Subcutaneous abdominal adipose tissue (tissue), 5 donors: ENCODE results near the gene NPLOC4.

Experiments
- H3K27ac ChIP-seq: one replicate; pipeline ENCODE4 v1.7.0; 2013; ENCODE audit warnings: low read depth, mild to moderate bottlenecking, inconsistent platforms, low read length, moderate library complexity
- H3K27me3 ChIP-seq, 5 donors: one replicate each; pipeline ENCODE4 v1.7.0; 2013; ENCODE audit warnings: low read length in 5 of 5, inconsistent platforms in 1 of 5; ENCODE audit not compliant: control insufficient read depth in 5 of 5, insufficient read depth in 4 of 5
- H3K36me3 ChIP-seq, 5 donors: one replicate each; pipeline ENCODE4 v1.7.0; 2013; ENCODE audit warnings: low read length in 5 of 5; ENCODE audit not compliant: control insufficient read depth in 5 of 5, insufficient read depth in 5 of 5
- H3K4me1 ChIP-seq, 5 donors: one replicate each; pipeline ENCODE4 v1.7.0; 2013; ENCODE audit warnings: low read length in 5 of 5, mild to moderate bottlenecking in 3 of 5, moderate library complexity in 1 of 5; ENCODE audit not compliant: control insufficient read depth in 5 of 5, insufficient read depth in 5 of 5
- H3K4me3 ChIP-seq, 5 donors: one replicate each; pipeline ENCODE4 v1.7.0; 2013; ENCODE audit warnings: low read length in 5 of 5, low read depth in 1 of 5
- H3K9ac ChIP-seq, 5 donors: one replicate each; pipeline ENCODE4 v1.7.0; 2013; ENCODE audit warnings: low read length in 5 of 5, mild to moderate bottlenecking in 4 of 5, moderate library complexity in 3 of 5
- H3K9me3 ChIP-seq, 5 donors: one replicate each; pipeline ENCODE4 v1.7.0; 2013; ENCODE audit warnings: low read length in 5 of 5; ENCODE audit not compliant: control insufficient read depth in 5 of 5
- donor health status: healthy.
- donor health status: healthy.
- donor health status: healthy.
- donor health status: healthy.
- donor health status: healthy.

Gene NPLOC4

GRCh38 chr17:81612172-81612970, 24.5 kb downstream of the NPLOC4 start:
- H3K27ac ChIP-seq = no peak overlapping the region
- H3K27me3 ChIP-seq = no peaks in the 10 kb centered on the region
- no peak overlapping the region for H3K4me3 ChIP-seq
- H3K9ac ChIP-seq = no peak overlapping the region
- H3K9me3 ChIP-seq = no peaks in the 10 kb centered on the region
- peaks cover 5 to 52% (median 43%) of the 10 kb centered on the region in 5 donors for H3K4me1 ChIP-seq
- H3K36me3 ChIP-seq = peaks cover 4 to 72% (median 58%) of the 10 kb centered on the region in 5 donors

- Histone ChIP-seq H3K27me3 (no peaks in the 10 kb centered on the region), H3K4me3 (no peak overlapping the region), H3K27ac (peak overlapping the region; percentile 41), H3K36me3 (peaks cover 5 to 79% (median 63%) of the 10 kb centered on the region in 5 donors), H3K9me3 (no peaks in the 10 kb centered on the region), H3K9ac (peak overlapping the region in 1 of 5 donors; percentile 6), H3K4me1 (peaks cover 5 to 42% (median 32%) of the 10 kb centered on the region in 5 donors)
These were observed 27.2 kb downstream of the NPLOC4 start for GRCh38 chr17:81609541-81610311.

DNA sequence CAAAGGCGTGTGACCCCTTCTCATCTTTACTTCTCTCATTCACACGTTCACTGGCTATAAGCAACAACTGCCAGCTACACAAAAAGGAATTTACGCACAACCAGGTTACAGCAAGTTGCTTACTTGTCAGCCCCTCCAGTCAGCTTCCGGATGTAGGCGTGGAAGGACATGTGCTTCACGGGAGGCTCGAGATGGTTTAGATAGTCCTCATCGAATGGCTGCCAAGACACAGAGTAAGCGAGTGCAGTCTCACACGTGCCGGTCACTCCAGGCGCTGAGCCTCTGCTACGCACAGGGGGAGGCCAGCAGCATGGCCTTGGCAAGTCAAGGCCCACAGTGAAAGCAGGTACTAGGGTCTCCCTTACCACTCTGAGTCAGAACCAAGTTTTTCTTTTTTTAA, 28.3 kb downstream of the NPLOC4 start:
- Histone ChIP-seq H3K27ac (peak overlapping the region; percentile 41), H3K9me3 (no peaks in the 10 kb centered on the region), H3K4me3 (no peak overlapping the region), H3K4me1 (peaks cover 2 to 31% (median 21%) of the 10 kb centered on the region in 5 donors), H3K36me3 (peaks cover 10 to 85% (median 71%) of the 10 kb centered on the region in 5 donors), H3K9ac (no peak overlapping the region), H3K27me3 (no peaks in the 10 kb centered on the region)

- peaks cover 12 to 85% (median 68%) of the 10 kb centered on the region in 5 donors for H3K36me3 ChIP-seq
- no peak overlapping the region for H3K27ac ChIP-seq
- H3K9me3 ChIP-seq = no peaks in the 10 kb centered on the region
- no peak overlapping the region for H3K4me3 ChIP-seq
- no peaks in the 10 kb centered on the region for H3K27me3 ChIP-seq
- peaks cover 0 to 27% (median 21%) of the 10 kb centered on the region in 5 donors for H3K4me1 ChIP-seq
- peak overlapping the region in 1 of 5 donors; percentile 13 for H3K9ac ChIP-seq
These were observed 28.8 kb downstream of the NPLOC4 start for GRCh38 chr17:81608082-81608481.

- Histone ChIP-seq H3K27me3 (no peaks in the 10 kb centered on the region), H3K9ac (no peak overlapping the region), H3K4me1 (peaks cover 0 to 27% (median 21%) of the 10 kb centered on the region in 5 donors), H3K9me3 (no peaks in the 10 kb centered on the region), H3K4me3 (no peak overlapping the region), H3K27ac (no peak overlapping the region), H3K36me3 (peaks cover 12 to 85% (median 68%) of the 10 kb centered on the region in 5 donors)
These were observed 29.5 kb downstream of the NPLOC4 start for GRCh38 chr17:81607431-81607830.

DNA sequence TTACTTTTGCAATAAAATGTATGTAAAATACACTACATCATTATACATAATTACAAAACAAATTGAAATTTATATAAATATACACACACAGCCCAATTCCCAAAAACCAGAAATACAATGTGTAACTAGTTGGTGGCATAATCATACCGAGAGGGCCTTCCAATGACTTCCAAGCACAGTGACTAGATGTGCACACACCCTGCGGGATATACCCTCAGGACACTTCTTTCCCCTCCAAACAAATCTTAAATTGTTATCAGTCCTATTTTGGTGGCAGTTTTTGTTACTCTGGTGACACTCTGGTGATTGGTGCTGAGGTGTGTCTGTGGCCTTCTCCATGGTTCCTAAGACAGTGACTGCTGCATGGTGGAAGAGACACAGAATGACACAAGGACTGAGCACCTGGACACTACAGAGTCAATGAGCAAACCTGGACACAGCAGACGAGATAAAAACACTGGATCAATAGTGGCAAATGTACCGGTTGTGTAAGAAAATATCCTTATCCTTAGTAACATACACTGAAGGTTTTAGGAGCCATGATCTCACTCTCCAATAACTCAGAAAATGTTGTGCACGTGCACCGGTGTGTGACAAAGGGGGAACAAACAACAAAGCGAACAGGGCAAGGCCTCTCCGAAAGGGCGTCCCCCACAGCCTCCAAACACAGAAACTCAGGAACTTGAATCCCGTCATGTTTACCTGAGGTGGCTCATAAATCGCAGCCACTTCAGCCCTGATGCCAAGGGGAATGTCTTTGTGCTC, 32.9 kb downstream of the NPLOC4 start:
- no peak overlapping the region for H3K4me3 ChIP-seq
- no peak overlapping the region for H3K27ac ChIP-seq
- H3K4me1 ChIP-seq = peaks cover 0 to 22% (median 10%) of the 10 kb centered on the region in 5 donors
- no peak overlapping the region for H3K9ac ChIP-seq
- no peaks in the 10 kb centered on the region for H3K27me3 ChIP-seq
- no peaks in the 10 kb centered on the region for H3K9me3 ChIP-seq
- H3K36me3 ChIP-seq = peaks cover 12 to 91% (median 67%) of the 10 kb centered on the region in 5 donors

DNA sequence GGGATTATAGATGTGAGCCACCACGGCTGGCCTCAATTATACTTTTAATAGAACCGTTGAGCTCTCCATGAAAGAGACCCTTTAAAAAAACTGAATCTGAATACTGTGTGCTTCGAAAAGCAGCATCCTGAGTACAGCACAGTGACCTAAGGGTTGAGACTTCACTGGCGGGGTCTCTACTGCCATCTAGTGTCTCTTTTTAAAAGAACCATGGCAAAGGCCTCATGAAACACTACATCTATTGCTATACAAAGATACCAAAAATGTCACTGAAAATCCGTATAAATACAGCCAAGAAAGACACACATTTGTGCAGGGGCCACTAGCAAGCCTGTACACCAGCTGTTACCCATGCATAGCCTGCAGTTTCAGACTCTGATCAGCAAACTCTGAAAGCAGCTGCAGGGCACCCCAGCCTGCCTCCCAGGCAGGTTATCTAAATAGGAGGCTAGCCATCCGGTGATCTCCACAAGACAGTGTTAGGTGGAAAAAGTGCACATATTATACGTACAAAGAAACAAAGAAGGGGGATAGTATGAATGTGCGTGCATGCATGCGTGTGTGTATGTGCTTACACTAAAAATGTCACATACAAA, 35.3 kb downstream of the NPLOC4 start:
- H3K4me1 ChIP-seq = peaks cover 0 to 9% (median 7%) of the 10 kb centered on the region in 5 donors
- H3K36me3 ChIP-seq = peaks cover 7 to 83% (median 62%) of the 10 kb centered on the region in 5 donors
- no peak overlapping the region for H3K4me3 ChIP-seq
- H3K9ac ChIP-seq = no peak overlapping the region
- no peaks in the 10 kb centered on the region for H3K27me3 ChIP-seq
- no peak overlapping the region for H3K27ac ChIP-seq
- no peaks in the 10 kb centered on the region for H3K9me3 ChIP-seq

- peaks cover 7 to 85% (median 67%) of the 10 kb centered on the region in 5 donors for H3K36me3 ChIP-seq
- H3K27me3 ChIP-seq = no peaks in the 10 kb centered on the region
- no peak overlapping the region for H3K4me3 ChIP-seq
- H3K27ac ChIP-seq = no peak overlapping the region
- no peaks in the 10 kb centered on the region for H3K9me3 ChIP-seq
- no peak overlapping the region for H3K9ac ChIP-seq
- H3K4me1 ChIP-seq = peaks cover 0 to 12% (median 9%) of the 10 kb centered on the region in 5 donors
These were observed 37.0 kb downstream of the NPLOC4 start for GRCh38 chr17:81599719-81600486.
